ENCODE data around the gene TP53BP2.

TP53BP2 gene

GRCh38 chr1:223849352-223850254, 3.9 kb upstream of the TP53BP2 start:
- TF ChIP-seq, protein P1, sequence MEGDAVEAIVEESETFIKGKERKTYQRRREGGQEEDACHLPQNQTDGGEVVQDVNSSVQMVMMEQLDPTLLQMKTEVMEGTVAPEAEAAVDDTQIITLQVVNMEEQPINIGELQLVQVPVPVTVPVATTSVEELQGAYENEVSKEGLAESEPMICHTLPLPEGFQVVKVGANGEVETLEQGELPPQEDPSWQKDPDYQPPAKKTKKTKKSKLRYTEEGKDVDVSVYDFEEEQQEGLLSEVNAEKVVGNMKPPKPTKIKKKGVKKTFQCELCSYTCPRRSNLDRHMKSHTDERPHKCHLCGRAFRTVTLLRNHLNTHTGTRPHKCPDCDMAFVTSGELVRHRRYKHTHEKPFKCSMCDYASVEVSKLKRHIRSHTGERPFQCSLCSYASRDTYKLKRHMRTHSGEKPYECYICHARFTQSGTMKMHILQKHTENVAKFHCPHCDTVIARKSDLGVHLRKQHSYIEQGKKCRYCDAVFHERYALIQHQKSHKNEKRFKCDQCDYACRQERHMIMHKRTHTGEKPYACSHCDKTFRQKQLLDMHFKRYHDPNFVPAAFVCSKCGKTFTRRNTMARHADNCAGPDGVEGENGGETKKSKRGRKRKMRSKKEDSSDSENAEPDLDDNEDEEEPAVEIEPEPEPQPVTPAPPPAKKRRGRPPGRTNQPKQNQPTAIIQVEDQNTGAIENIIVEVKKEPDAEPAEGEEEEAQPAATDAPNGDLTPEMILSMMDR (IDR thresholded peaks at IDR 0.05; ENCODE audit: control insufficient read depth, extremely low read depth, insufficient read depth): no peak
- no peak overlapping the region for H3K4me3 ChIP-seq (ENCODE audit: low read depth, low read length)
- no peak for DNase-seq (ENCODE audit: low read depth)

DNA sequence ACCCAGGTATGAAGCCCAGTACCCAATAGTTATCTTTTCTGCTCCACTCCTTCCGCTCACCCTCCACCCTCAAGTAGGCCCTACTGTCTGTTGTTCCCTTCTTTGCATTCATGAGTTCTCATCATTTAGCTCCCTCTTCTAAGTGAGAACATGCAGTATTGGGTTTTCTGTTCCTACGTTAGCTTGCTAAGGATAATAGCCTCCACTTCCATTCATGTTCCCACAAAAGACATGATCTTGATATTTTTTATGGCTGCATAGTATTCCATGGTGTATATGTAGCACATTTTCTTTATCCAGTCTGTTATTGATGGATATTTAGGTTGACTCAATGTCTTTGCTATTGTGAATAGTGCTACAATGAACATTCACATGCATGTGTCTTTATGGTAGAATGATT, 2.8 kb upstream of the TP53BP2 start:
- no peak for DNase-seq (ENCODE audit: low read depth)
- TF ChIP-seq, protein P1 (IDR thresholded peaks at IDR 0.05; ENCODE audit: control insufficient read depth, extremely low read depth, insufficient read depth): no peak
- no peak overlapping the region for H3K4me3 ChIP-seq (ENCODE audit: low read depth, low read length)

- no peak overlapping the region for H3K4me3 ChIP-seq (ENCODE audit: low read depth, low read length)
- no peak for DNase-seq (ENCODE audit: low read depth)
- TF ChIP-seq, protein P1 (IDR thresholded peaks at IDR 0.05; ENCODE audit: control insufficient read depth, extremely low read depth, insufficient read depth): no peak
Observed at GRCh38 chr1:223847781-223848345, 2.1 kb upstream of the TP53BP2 start.

DNA sequence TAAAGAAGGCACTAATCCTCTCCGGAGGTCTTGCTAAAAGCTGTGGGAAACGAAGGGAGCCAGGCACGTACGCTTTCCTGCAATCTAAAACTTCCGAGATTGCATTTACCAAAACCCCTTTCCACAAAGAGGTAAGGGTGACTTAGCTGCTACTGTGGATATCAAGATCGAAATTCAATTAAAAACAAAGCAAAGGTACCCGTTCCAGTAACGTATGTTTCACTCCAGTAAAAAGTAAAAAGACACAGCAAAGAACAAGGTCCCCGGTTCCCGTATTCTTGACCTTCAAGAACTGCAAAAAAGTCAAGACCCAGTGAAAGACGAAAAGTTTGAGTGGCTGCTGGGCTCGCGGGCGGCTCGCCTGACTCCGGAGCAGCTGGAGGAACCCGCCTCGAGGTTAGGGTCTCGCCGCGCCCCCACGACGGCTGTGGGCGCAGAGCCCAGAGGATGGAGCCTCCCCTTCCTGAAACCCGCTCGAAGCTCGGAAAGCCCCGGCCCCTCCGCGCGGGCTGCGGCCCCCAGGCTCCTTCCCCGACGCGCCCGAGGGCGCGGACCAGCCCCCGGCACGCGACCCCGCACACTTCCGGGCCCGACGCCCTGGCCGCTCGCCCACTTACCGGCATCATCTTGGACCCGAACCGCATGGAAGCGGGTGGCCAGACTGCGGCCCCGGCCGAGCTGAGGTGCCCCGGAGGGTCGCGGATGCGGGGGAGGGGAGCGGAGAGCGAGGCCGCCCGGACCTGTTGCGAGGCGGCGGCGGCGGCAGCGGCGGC, 524 bp downstream of the TP53BP2 start:
- TF ChIP-seq, protein P1 (IDR thresholded peaks at IDR 0.05; ENCODE audit: control insufficient read depth, extremely low read depth, insufficient read depth): no peak
- no peak for DNase-seq (ENCODE audit: low read depth)
- H3K4me3 ChIP-seq (ENCODE audit: low read depth, low read length): peak overlapping the region; percentile 54

DNA sequence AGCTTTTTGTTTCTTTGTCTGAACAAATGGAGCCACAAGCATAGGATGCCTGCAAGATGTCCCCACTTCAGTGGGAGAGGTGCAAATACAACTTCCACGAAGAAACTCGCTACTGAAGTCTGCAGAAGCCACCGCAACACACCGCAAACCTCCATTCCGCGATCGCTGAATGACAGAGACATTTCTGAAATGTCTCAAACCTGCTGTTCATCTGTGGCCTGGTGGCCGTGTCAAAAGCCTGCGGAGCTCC, 1.0 kb downstream of the TP53BP2 start:
- H3K4me3 ChIP-seq (ENCODE audit: low read depth, low read length): peak overlapping the region; percentile 54
- TF ChIP-seq, protein P1 (IDR thresholded peaks at IDR 0.05; ENCODE audit: control insufficient read depth, extremely low read depth, insufficient read depth): no peak
- DNase-seq (ENCODE audit: low read depth): no peak

DNA sequence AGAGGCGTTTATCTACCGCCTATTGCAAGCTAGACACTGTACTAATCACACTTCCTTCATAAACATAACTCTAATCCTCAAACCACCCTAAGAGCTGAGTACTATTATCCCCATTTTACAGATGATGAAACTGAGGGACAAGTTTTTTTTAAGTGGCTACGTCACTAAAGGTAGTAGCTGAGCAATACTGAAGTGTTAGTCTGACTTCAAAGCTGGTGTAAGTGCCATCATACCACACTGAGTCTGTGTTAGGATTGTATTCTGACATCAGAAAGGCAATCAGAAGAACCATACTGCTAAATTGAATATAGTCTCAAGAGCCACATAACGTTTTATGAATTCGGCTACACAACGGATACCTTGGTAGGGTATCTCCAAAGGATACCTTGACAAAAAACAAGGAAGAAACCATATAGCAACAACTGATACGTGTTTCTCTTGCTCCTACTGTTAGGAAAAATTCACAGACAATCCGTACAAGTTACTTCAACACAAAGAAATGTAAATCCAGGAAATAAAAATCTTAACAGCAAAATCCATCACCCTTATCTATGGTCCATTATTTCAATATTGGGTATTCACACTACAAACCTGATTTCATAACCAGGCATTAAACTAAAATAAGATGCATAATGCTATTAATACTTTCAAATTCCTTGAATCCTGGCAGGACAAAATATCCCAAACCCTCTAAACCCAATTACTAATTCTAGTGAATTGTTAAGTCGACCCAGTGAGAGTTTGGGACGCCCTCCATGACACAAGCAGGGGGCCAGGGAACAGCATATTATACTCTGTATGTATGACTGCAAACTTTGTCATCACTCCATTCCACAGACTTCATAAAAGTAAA, 1.6 kb downstream of the TP53BP2 start:
- DNase-seq (ENCODE audit: low read depth): no peak
- H3K4me3 ChIP-seq (ENCODE audit: low read depth, low read length): peak overlapping the region; percentile 54
- TF ChIP-seq, protein P1 (IDR thresholded peaks at IDR 0.05; ENCODE audit: control insufficient read depth, extremely low read depth, insufficient read depth): no peak
